HG03196 (cell line): ENCODE results near the gene TMEM191C.
A peak's percentile ranks its signal among the peaks of the same experiment; 100 is the strongest.
"Not testable (repeated sequence)": the region's sequence is repeated elsewhere in the genome, so short reads cannot be mapped to it uniquely, and the experiment has no call there.

Experiments used
- ATAC-seq: cut with Tn5 transposase; IDR thresholded peaks from one replicate; pipeline ENCODE4 v1.9.1; 2021; ENCODE audit not compliant: unreplicated experiment

The TMEM191C gene

DNA sequence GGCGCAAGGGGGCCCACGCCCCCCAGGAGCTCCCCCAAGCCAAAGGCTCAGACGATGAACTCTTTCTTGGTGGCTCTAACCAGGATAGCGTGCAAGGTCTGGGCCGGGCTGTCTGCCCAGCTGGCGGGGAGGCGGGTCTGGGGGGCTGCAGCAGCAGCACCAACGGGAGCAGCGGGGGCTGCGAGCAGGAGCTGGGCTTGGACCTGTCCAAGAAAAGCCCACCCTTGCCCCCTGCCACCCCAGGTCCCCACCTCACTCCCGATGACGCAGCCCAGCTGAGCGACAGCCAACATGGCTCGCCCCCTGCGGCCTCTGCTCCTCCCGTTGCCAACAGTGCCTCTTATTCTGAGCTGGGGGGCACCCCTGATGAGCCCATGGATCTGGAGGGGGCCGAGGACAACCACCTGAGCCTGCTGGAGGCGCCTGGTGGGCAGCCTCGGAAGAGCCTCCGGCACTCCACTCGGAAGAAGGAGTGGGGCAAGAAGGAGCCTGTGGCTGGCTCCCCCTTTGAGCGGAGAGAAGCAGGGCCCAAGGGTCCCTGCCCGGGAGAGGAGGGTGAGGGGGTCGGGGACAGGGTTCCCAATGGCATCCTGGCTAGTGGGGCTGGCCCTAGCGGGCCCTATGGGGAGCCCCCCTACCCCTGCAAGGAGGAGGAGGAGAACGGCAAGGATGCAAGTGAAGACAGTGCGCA, 21.6 kb upstream of the TMEM191C start:
- no peak for ATAC-seq

- no peak for ATAC-seq
These were observed 20.9 kb upstream of the TMEM191C start for GRCh38 chr22:21446128-21446826.

DNA sequence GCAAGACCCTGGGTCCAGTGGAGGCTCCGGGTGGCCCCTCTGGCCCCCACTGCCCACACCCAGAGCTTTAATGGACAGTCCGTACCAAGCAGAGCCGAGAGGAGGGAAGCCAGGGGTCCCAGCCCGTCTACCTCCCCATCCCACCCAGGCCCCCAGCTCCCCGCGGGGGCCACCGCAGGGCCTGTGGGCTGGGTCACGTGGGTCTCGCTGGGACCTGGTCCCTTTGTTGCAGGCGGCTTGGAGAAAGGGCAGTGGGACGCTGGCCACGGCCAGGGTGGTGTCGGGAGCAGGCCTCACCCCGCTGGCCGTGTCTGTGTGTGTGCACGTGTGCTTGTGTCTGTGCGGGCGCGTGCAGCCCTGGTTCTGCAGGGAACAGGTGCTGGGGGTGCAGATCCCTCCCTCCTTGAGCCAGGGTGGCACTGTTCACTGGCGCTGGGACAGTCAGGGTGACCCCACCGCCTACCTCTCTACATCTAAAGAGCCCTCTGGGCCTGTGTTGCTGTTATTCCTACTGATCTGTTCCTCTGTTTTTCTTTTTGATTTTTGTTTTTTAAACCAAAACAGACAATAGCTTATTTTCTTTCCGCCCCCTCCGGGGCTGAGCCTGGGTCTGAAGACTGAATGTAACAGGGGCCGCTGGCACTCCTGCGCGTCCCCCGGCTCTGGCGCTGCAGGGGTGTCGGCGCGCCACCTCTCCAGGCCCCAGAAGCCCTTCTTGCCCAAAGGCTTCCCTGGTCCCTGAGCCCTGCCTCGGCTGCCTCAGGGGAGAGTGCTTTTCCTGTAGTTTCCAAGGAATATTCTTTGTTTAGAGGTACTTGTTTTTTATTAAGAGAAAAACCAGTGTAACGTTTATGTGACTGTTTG, 20.1 kb upstream of the TMEM191C start:
- ATAC-seq = no peak

- no peak for ATAC-seq
These were observed 19.3 kb upstream of the TMEM191C start for GRCh38 chr22:21447694-21448402.

DNA sequence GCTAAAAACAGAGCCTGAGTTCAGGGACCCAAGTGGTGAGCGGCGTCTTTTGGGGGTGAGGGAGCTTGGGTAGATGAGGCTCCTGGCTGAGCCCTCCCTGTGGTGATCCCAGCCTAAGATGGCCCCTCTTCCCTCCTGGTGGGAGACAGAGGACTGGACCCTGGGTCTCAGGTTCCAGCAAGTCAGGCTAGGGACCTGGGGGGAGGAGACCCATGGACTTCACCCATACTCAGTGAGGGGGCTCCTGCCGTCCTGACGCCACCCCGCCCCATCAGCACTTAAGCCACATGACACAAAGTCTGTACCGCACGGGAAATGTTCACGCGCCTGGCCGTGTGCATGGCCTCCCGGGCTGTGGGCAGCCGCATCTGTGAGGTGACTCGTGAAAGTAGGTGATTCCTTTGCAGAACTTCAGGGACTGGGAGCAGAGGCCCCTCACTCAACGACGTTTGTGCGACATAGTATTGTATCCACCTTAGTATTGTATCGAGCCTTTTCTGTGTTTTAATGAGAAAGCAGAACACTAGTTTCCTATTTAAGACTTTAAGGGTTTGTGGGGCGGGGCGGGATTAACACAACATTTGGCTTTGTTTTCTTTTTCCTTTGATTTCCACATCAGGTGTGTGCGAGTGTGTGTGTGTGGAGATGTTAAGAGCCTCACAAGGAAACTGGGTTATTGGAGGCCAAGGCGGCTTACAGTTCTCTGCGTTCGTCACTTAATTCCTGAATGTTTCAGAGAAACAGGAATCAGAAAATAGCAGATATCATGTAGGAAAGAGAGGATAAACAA, 18.4 kb upstream of the TMEM191C start:
- ATAC-seq = no peak

DNA sequence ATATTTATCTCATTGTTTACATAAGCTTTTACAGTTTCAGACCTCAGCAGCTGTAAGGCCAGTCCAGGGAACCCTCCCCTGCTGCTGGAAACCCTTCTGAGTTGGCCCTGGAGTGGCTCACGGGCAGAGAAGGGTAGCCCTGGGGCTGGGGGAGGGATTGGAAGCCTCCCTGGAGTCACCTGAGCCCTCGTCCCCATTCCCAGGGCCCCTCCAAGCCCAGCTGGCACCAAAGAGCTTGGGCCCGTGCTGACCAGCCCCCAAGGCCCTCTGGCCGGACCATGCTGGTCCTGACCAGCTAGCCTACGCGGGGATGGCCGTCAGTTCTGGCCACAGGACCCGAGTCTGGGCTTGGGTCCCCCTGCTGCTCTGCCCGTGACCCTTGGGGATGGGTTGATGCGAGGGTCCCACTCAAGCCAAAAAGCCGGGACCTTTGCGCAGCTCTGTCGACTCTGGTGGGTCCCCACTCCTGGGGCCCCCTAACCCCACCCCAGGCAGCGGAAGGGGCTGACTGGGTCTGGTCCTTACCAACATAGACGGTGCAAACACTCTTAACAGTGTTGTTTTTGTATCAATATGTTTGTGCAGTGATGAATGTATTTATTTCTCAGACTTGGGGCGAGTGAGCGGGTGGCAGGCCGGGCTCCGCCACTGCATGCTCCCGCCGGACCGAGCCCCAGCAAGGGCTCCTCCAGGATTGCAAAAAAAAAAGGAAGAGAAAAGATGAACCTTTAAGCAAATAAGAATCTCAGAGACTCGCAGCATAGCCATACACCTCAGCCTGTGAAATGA, 17.5 kb upstream of the TMEM191C start:
- no peak for ATAC-seq

DNA sequence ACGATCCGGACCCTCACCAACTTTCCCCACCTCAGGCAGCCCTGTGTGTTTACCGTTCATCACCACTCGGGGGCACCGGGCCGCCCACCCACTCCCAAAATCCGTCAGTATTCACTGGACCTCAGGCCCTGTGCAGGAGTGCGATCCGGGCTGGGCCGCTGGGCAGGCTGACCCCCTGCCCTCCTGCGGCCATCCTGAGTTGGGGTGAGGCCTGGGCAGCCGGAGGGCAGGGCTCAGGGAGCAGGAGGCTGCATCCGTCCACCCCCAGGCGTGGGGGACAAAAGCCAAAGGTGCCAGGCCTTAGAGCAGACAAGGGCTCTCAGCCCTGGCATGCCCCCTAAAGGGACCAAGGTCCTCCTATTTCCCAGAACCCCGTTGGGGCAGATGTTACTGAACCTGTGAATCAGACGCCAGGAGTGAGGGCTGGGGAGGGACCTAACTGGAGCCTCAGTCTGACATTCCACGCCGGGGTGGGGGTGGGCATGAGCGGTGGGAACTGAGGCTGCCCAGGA, 16.8 kb upstream of the TMEM191C start:
- ATAC-seq = no peak

GRCh38 chr22:21450858-21451353, 16.3 kb upstream of the TMEM191C start:
- no peak for ATAC-seq

DNA sequence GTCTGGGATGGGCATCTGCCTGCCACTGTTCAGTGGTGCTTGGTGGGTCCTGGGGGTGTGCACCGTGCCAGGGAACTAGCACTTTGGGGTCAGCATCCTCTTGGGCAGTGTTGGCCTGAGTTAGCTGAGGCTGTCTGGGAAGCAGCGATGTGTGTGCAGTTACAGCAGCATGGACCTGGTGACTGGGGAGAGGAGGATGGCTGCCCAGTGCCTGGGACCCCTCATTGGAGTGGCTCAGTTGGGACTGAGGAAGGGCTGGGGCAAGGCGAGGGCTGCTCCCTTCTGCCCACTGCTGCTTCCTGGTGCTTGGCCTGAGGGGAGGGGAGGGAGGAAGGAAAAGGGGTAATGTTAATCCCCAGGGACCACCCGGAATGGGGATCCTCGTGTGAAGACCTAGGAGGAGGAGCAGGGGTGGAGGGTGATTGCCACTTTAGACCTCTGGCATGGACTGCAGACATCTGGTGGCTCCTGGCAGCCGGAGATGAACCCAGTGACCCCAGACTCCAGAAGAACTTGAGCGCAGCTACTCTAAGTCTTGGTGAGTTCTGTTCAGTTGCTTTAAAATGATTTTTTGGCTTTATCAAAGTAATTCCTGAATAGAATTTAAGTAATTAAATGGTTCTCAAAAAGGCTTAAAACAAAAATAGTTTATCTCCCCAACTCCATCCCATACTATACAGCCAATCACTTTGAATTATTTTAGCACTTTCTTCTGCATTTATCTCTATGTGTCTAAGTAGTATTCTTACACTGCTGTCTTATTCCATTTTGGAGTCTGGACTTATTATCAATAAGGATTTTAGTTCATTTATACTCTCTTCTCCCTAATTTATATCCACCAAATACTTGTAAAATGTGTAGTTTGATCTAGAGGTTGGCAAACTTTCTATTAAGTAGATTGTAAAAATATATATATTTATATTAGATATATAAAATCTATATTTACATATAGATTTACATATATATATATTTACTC, 15.4 kb upstream of the TMEM191C start:
- no peak for ATAC-seq

DNA sequence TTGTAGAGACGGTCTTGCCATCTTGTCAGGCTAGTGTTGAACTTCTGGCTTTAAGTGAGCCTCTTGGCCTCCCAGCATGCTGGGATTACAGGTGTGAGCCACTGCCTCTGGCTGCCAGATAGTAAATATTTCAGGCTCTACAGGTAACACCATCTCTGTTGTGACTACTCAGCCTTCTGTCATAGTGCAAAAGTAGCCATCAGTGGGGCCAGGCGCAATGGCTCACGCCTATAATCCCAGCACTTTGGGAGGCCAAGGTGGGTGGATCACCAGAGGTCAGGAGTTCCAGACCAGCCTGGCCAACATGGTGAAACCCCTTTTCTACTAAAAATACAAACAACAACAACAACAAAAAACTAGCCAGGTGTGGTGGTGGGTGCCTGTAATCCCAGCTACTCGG, 14.5 kb upstream of the TMEM191C start:
- not testable (repeated sequence) for ATAC-seq

DNA sequence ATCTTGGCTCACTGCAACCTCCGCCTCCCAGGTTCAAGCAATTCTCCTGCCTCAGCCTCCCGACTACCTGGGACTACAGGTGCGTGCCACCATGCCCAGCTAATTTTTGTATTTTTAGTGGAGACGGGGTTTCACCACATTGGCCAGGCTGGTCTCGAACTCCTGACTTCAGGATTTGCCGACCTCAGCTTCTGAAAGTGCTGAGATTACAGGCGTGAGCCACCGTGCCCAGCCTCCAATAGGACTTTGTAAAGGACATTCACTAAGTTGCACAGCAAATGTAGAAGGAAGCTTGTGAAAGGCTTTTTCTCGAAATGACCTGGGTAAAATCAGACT, 12.2 kb upstream of the TMEM191C start:
- not testable (repeated sequence) for ATAC-seq

GRCh38 chr22:21455334-21456089, 11.7 kb upstream of the TMEM191C start:
- ATAC-seq = no peak

DNA sequence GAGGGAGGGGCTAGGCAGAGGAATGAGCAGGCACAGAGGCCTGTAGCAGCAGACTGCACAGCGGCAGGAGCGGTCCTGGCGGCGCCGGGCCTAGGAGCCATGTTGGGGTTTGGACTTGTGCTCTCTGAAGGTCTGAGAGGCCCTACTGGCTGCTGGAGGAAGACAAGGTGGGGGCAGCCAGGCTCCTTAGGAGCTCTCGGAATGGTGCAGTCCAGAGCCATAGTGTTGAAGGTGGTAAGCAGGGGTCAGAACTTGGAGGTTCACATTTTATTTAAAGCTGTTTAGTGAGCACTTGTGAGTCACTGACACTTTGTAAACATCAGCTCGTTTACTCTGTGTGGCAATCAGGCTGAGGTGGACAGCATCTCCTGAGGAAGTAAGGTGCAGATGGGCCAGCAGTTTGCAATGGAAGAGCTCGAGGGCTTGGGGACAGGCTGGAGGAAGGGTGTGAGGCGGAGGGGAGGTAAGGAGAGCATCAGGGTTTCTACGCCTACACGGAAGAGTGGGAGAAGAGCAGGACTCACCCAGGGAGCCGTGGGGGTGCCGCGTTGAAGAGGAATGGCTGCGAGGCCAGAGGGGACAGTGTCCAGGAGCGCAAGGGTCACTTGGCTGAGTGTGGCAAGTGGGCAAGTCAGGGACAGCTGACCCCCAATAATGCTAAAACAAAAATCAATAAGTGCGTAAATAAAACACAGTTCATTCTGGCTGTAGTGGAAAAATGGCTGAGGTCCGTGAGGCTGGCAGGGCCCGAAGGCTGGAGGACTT, 10.0 kb upstream of the TMEM191C start:
- no peak for ATAC-seq

GRCh38 chr22:21462672-21463071, 4.5 kb upstream of the TMEM191C start:
- not testable (repeated sequence) for ATAC-seq

- peak; percentile 85 for ATAC-seq
These were observed 1.3 kb downstream of the TMEM191C start for GRCh38 chr22:21468194-21469096.
